ENCODE results near the gene NCOR1. TPM values are rescaled to one million over a fixed set of nuclear protein-coding genes. Genes with fewer than 3 reads are reported as not detected.

The NCOR1 gene
- total and polyA plus RNA-seq, 9 of the 15 experiments (the other 6 are each of a cell fraction or from before 2014, with no cell fraction given): 20.2 to 66.5 (median 50.9) TPM

GRCh38 chr17:16048811-16049449 lies 166.4 kb downstream of the NCOR1 start (continued):
- no peak for TF ChIP-seq GMEB1 (CRISPR knock-in tag; IDR thresholded peaks at IDR 0.05)
- TF ChIP-seq PHB (CRISPR knock-in tag; IDR thresholded peaks at IDR 0.05): no peak
- no peak for TF ChIP-seq CREM (IDR thresholded peaks at IDR 0.05; ENCODE audit: low read depth)
- no peak for TF ChIP-seq SPI1 (IDR thresholded peaks at IDR 0.05; ENCODE audit: borderline replicate concordance, low read depth, low read length)

GRCh38 chr17:16046966-16047365 lies 168.4 kb downstream of the NCOR1 start:
- in situ Hi-C loops (cut with MboI): no loop called here
- Histone ChIP-seq H3K79me2 (ENCODE audit: control insufficient read depth, insufficient read depth, low read length) (no peaks in the 10 kb centered on the region), H3K4me1 (replicated peaks in 1 of 2; ENCODE audit: control insufficient read depth in 2 of 2, insufficient read depth in 2 of 2, low read length in 2 of 2) (no peaks in the 10 kb centered on the region; a peak in 1 of 5 replicates), H3K9ac (ENCODE audit: insufficient read depth in 1 of 2, low read depth in 2 of 2, low read length in 2 of 2) (no peak overlapping the region), H3K27me3 (ENCODE audit: control insufficient read depth in 2 of 2, insufficient read depth in 2 of 2, low read length in 2 of 2) (no peaks in the 10 kb centered on the region), H3K4me2 (ENCODE audit: insufficient read depth, low read length) (no peak overlapping the region), H3K27ac (ENCODE audit: extremely low read depth, low read depth, low read length) (no peak overlapping the region), H4K20me1 (replicated peaks; ENCODE audit: control insufficient read depth, insufficient read depth, low read length) (no peaks in the 10 kb centered on the region), H3K36me3 (ENCODE audit: control insufficient read depth, insufficient read depth, low read length) (peaks cover 56% of the 10 kb centered on the region; the same call in 2 of the 3 replicates), H3K9me3 (replicated peaks; ENCODE audit: control insufficient read depth, insufficient read depth, low read depth, low read length) (no peaks in the 10 kb centered on the region), H3K9me1 (ENCODE audit: control insufficient read depth, insufficient read depth, low read length) (no peaks in the 10 kb centered on the region), H2AFZ (ENCODE audit: low read depth, low read length) (no peak overlapping the region), H3K4me3 (no peak overlapping the region)
- ATAC-seq (no peak), FAIRE-seq (no peak), DNase-seq (ENCODE audit: extremely low read depth in 1 of 4, low spot score in 3 of 4) (no peak)
- ChIA-PET CTCF (ENCODE audit: low intra/inter-chr PET ratio) (no interaction called here), POLR2A (interaction anchor here (1.0 kb wide), 1 partner anchor 8 kb away, joined by 3 read pairs; no protein-coding TSS in a partner anchor)
- intact Hi-C loops (cut with micrococcal nuclease): no loop called here
- no peak for TF ChIP-seq ZNF668 (CRISPR knock-in tag; IDR thresholded peaks at IDR 0.05)
- no peak for TF ChIP-seq TRIM25 (IDR thresholded peaks at IDR 0.05; ENCODE audit: borderline replicate concordance)
- no TSS peak for BruUV-seq (replicated peaks)
- 90% methylated on average over 3 of the region's 3 CpGs for WGBS (ENCODE audit: insufficient coverage, low coverage, missing lambda C conversion rate)
